Right forelimb (tissue), 1 donor: ENCODE data around the gene ATP1B1.
"Not testable (repeated sequence)": the region's sequence is repeated elsewhere in the genome, so short reads cannot be mapped to it uniquely, and the experiment has no call there.

Experiments
- DNase-seq: peaks from one replicate; pipeline ENCODE4 v3.0.0-alpha.2; 2018

ATP1B1 gene

DNA sequence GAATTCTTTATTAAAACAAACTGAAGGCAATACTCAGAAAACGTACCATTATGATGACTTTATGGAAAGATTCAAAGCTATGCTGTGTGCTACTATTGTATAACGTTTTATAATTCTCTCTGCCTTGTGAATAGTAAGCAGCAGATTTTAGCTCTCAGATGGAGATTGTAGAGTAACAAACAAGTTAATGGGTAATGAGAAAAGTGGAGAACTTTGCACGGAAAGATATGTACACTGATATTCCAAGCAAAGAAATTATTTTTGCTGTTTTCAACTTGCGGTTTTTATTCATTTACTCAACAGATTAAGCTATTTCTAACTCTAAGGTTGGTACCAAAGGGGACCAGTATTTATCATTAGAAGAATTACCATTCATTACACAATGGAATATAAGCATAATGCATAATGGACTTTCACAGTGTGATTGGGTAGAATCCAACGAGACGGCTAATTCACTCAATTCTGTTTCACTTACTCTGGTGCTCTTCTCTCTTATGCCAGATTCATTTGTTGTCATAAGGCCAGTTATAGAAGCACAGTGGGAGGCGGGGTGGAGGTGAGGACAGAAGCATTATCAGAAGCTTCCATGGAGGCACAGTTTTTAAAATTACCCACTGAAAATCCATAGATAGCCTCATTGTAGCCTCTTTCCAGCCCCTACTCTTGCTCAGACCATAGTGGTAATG lies 38.6 kb downstream of the ATP1B1 start:
- no peak for DNase-seq

DNA sequence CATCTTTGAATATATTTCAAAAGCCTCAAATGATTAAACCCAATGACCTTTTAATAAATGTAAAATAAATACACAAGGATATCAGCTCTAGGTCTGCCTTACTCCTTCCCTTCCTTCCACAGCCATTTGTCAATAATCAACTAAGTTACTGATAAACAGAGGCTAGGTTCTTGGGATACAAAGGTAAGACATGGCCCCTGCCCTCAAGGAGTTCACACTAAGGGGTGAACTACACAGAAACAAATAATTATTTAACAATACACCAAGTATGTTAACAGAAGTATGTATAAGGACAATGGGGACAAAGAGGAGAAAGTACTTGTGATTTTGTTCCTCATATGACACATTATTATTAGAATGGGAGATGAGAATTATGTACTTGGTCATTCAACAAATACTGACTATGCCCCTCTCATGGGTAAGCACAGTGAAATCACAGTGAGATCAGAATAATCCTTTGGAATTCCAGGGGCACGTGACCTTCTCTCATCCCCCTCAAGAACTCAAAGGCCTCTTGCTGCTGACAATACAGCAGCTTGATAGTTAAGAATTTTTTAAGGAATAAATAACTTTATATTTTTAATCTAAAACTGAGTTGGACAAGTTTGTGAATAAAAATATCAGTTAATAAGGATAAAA lies 40.2 kb downstream of the ATP1B1 start:
- DNase-seq: no peak

DNA sequence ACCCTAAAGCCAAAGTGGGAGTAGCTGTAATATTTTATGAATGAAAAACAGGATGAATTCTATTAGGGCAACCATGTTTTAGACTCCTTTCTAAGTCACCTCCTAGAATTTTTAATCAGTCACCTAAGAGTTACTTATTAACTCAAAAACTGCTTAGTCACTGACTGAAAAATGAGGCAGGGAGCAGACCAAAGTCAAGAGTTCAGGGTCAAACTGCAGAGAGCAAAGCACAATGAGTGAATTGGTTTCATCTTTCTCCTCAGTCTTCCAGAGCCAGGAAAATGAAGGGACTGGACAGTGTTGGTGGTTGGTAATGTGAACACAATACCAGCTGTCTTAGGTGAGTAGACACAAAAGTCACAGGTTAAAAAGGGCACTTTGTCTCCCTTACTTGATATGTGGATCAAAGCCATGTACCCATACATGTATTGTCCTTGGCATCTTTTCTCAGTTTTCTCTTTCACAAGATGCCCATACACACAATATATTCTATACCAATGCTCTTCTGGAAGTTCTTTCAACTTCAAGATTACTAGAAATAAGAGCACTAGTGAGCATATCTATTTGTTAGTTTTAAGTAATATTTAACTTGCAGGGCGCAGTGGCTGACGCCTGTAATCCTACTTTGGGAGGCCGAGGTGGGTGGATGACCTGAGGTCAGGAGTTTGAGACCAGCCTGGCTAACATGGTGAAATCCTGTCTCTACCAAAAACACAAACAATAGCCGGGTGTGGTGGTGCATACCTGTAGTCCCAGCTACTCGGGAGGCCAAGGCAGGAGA lies 42.2 kb downstream of the ATP1B1 start:
- DNase-seq: no peak

- no peak for DNase-seq
These were observed 43.2 kb downstream of the ATP1B1 start for GRCh38 chr1:169149555-169150286.

DNA sequence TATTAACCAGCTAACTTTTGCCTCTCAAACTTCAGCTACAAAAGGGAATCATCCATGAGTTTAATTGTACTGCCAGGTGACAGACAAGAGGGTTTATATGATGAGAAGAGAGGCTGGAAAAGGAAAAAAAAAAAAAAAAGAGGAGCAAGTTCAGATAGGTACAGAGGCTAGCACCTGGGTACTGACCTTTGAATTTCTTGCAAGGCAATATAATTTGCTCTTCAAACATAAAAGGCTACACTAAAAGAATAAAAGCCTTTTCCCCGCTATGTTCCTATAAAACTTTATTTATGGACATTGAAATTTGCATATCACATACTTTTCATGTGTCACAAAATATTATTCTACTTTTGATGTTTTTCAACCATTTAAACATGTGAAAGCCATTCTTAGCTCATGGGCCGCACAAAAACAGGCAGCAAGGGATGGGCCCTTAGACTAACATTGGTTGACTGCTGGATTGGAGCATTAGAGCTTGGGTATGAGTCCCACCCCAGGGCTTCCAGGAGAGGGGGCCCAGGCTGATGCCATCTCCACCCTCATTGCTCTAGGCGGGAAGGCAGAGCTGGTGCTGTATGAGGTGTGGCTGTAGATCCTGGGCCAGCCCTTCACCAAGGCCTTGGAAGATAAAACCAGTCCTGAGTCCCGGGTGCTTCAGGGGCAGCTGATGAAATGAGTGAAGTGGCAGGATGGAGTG lies 44.3 kb downstream of the ATP1B1 start:
- DNase-seq: no peak

- DNase-seq: no peak
These were observed 44.9 kb downstream of the ATP1B1 start for GRCh38 chr1:169151338-169151837.

DNA sequence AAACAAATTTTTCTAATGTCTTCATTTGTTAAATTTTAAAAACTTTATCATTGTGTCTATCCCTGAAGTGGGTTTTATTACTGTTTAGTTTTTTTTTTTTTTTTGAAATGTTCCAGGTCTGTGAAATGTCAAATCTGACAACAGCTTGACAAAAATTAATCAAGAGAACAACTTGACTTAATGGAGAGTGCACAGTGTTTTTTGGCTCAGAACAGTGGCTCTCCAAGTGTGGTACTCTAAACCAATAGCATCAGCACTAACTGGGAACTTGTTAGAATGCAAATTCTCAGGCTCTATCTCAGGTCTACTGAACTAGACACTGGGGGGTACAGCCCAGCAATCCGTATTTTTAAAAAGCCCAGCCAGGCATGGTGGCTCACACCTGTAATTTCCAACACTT lies 49.2 kb downstream of the ATP1B1 start:
- no peak for DNase-seq

DNA sequence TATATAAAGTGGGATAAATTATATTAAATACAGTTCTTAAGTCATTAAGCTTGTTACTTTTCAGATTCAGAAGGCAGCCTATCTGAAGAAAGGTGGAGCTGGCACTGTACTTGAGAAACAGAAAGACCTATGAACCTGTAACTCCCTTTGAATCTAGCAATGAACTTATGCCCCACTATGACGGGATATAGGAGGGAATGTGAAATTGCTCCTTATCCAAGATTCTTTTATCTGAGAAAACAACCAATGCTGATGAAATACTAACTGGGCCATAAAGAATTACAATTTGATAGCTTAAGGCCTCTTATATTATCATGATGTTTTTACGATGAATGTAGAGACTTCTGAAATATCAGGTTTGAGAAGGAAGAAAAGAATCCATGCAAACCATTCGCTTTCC lies 50.1 kb downstream of the ATP1B1 start:
- DNase-seq: no peak

DNA sequence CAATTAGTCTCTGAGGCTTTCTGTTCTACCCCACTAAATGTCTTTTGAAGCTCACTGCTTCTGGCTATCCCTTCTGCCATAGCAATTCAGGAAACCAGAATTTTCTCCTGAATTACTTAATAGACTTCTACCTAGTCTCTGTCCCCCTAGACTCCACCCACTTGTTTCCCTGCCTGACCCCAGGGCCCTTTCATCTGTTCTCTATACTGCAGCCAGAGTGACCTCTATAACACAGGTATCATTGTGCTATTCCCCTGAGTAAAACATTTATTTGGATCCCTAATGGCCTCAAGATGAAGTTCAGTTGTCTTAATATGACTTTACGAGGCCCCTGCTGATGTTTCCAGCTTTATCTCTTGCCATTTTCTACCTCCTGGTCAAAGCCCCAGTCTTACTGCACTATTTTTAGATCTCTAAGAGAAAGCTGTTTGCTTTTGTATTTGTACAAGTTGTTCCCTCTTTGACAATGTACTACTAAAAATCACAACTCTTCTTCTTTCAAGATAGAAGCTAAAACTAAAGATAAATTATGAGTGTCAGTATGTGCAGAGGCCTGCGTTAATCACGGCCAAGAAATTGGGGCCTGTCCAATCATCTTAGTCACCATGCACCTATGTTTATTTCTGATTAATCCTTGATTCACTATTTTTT lies 54.5 kb downstream of the ATP1B1 start:
- DNase-seq: no peak

DNA sequence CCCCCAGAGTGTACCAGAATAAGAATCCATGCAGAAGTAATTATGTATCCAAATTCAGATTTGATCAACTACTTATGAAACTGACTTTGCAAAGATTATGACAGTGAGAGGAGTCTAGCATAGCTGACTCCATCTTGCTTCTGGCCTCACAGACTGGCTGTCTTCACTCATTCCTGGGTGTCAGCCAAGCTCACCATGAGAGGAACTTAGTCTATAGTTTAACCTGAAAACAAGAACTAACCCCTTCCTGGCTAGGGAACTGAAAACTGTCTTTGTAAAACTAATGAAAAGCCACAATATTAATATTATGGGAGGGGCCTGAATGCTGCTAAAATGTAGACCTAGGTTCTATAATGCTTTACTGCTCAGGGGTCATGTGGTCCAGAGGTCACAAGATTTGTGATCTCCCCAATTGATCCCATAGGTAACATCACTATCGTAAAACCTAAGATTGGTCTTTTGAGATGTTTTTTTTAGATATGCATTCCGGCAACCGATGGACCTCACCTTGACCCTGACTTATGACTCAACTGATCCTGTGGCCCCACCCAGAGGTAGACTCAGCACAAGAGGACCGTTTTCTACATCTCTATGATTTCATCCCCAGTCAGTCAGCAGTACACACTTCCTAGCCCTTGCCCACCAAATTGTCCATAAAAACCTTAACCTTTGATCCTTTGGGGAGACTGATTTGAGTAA lies 55.2 kb downstream of the ATP1B1 start:
- no peak for DNase-seq

DNA sequence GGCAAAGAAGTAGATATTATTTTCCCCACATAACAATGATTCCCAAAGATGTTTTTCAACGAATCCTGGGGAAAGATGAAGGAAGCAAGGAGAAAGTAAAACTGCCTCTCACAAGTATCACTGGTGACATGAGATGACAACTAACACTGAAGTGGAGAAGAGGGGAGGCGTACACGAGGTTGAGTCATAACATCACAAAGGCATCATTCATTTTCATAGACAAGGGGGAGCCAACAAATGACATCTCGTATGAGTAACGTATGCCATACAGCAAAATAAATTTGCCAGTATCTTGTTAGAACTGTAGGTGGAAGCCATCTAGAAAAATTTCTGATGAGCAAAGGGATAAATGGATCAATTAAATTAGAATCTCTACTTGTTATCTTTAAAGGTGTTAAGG lies 56.6 kb downstream of the ATP1B1 start:
- no peak for DNase-seq

DNA sequence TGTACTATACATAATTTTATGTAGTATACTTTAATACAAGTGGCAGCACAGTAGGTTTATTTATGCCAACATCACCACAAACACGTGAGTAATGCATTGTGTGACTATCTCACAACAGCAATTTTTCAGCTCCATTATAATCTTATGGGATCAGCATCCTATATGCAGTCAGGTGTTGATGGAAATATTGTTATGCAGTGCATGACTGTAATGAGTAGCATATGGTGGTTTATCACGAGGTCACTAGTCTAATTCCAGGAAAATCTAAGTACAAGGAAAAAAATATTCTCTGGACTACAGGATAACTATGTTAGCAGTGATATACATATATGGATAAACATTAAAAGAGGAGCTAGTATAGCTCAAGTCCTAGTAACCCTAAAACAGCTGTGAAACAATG lies 69.0 kb downstream of the ATP1B1 start:
- DNase-seq: no peak

GRCh38 chr1:169179431-169179830 lies 72.9 kb downstream of the ATP1B1 start:
- not testable (repeated sequence) for DNase-seq

GRCh38 chr1:169180174-169180573 lies 73.7 kb downstream of the ATP1B1 start:
- DNase-seq: no peak
